Activated T-helper 2 cell treated with anti-CD3 and anti-CD28 coated beads, Interferon-gamma antibody, Interleukin-2, Interleukin-4, amounts not matched to agents 10 μg/mL and 5 μg/mL and 100 μg/mL, durations not matched to agents 14 hours and 24 hours and 36 hours (primary cell): Measurements from ENCODE around the gene N4BP2. TPM values are rescaled to one million over a fixed set of nuclear protein-coding genes. Genes with fewer than 3 reads are reported as not detected.
A peak's percentile ranks its signal among the peaks of the same experiment; 100 is the strongest.
"Not testable (repeated sequence)": the region's sequence is repeated elsewhere in the genome, so short reads cannot be mapped to it uniquely, and the experiment has no call there.

ENCODE experiments used
- DNase-seq: peaks from one replicate; pipeline ENCODE4 v3.0.0; 2021; ENCODE audit warnings: low spot score
- H3K27ac Mint-ChIP-seq: one replicate; pipeline ENCODE4 v1.8.0; 2021; ENCODE audit warnings: mixed read lengths
- H3K27me3 Mint-ChIP-seq: one replicate; pipeline ENCODE4 v1.8.0; 2021; ENCODE audit warnings: low read depth, mixed read lengths
- H3K36me3 Mint-ChIP-seq: one replicate; pipeline ENCODE4 v1.8.0; 2021; ENCODE audit warnings: low read depth, mixed read lengths
- H3K4me1 Mint-ChIP-seq: one replicate; pipeline ENCODE4 v1.8.0; 2021; ENCODE audit warnings: low read depth, mixed read lengths
- H3K4me3 Mint-ChIP-seq: one replicate; pipeline ENCODE4 v1.8.0; 2021; ENCODE audit warnings: low read depth, mild to moderate bottlenecking, moderate library complexity, mixed read lengths
- H3K9me3 Mint-ChIP-seq: one replicate; pipeline ENCODE4 v1.8.0; 2021; ENCODE audit warnings: mixed read lengths
- intact Hi-C: fragments of 100-400 bp; cut with micrococcal nuclease; formaldehyde crosslinking; loops from one replicate; pipeline ENCODE4 v1.15.1; 2023
- total RNA-seq: library from RNA; stranded (reverse); gene quantifications from 2 replicates; pipeline ENCODE4 v1.2.3, GENCODE V29; 2022

The N4BP2 gene
- total RNA-seq, 1 donor from 2014 or later: 23.2 TPM

DNA sequence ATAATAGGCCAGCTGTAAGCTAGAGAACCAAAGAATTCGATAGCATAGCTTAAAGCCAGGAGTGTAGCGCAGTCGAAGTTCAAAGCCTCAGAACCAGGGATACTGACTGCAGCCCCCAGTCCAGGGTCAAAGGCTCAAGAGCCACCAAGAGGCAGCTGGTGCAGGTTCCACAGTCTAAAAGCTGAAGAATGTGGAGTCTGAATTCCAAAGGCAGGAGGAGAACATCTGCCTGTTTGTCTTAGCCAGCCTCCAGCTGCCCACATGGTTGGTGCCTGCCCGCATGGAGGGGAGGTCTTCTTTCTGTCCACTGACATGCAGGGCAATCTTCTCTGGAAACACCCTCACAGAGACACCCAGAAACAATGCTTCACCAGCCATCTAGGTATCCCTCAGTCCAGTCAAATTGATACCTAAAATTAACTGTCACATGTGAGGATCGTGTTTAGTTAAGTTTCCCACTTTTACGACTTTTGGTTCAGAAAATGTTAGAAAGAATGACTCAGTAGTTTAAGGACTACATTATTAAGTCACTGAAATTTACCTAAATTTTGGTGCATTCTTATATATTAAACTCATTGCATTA lies 87.4 kb downstream of the N4BP2 start:
- Mint-ChIP-seq H3K36me3 (peaks cover 65% of the 10 kb centered on the region), H3K4me1 (peaks cover 10% of the 10 kb centered on the region), H3K27me3 (no peaks in the 10 kb centered on the region), H3K9me3 (no peaks in the 10 kb centered on the region), H3K4me3 (no peak overlapping the region), H3K27ac (no peak overlapping the region)
- intact Hi-C loops: no loop called here
- DNase-seq: no peak

DNA sequence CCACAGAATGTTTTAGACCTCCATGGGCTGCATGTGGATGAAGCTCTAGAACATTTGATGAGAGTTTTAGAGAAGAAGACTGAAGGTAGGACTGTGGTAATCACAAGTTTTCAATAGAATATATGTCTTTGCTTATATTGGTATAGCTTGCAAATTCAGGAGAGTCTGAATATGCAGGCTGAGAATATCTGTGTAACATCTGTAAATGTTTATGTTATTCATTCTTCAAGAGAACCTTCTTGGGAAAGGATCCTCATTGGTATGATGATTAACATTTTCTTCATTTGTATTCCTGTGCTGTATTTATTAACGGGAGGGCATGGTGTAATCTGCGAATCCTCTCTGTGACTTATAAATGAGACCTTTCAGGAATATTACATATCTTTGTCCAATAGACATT lies 88.1 kb downstream of the N4BP2 start:
- Mint-ChIP-seq H3K27ac (no peak overlapping the region), H3K9me3 (no peaks in the 10 kb centered on the region), H3K27me3 (no peaks in the 10 kb centered on the region), H3K4me3 (no peak overlapping the region), H3K36me3 (peaks cover 69% of the 10 kb centered on the region), H3K4me1 (peaks cover 10% of the 10 kb centered on the region)
- DNase-seq: no peak
- intact Hi-C loops: no loop called here

DNA sequence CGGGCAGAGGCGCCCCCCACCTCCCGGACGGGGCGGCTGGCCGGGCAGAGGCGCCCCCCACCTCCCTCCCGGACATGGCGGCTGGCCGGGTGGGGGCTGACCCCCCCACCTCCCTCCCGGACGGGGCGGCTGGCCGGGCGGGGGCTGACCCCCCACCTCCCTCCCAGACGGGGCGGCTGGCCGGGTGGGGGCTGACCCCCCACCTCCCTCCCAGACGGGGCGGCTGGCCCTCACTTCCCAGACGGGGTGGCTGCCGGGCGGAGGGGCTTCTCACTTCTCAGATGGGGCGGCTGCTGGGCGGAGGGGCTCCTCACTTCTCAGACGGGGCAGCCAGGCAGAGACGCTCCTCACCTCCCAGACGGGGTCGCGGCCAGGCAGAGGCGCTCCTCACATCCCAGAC lies 90.8 kb downstream of the N4BP2 start:
- H3K4me3 Mint-ChIP-seq, intact Hi-C loops, H3K27me3 Mint-ChIP-seq, H3K27ac Mint-ChIP-seq, DNase-seq: not testable (repeated sequence)
- peaks cover 78% of the 10 kb centered on the region for H3K36me3 Mint-ChIP-seq
- H3K9me3 Mint-ChIP-seq: peaks cover 13% of the 10 kb centered on the region
- peaks cover 14% of the 10 kb centered on the region for H3K4me1 Mint-ChIP-seq

GRCh38 chr4:40149960-40150385 lies 93.3 kb downstream of the N4BP2 start:
- peak; percentile 61 for DNase-seq
- Mint-ChIP-seq H3K4me3 (no peak overlapping the region), H3K9me3 (peaks cover 13% of the 10 kb centered on the region), H3K27ac (peak overlapping the region; percentile 42), H3K4me1 (peaks cover 10% of the 10 kb centered on the region), H3K27me3 (no peaks in the 10 kb centered on the region), H3K36me3 (peaks cover 67% of the 10 kb centered on the region)
- intact Hi-C loops: loop anchor here (1.0 to 5.0 kb wide), 4 partner anchors 47 to 159 kb away; partner anchors contain the start of genes N4BP2 and RHOH

- intact Hi-C loops: loop anchor here (1.0 to 5.0 kb wide), 4 partner anchors 46 to 158 kb away; partner anchors contain the start of genes N4BP2 and RHOH
- no peak for DNase-seq
- no peak overlapping the region for H3K4me3 Mint-ChIP-seq
- H3K4me1 Mint-ChIP-seq: peaks cover 10% of the 10 kb centered on the region
- H3K27ac Mint-ChIP-seq: no peak overlapping the region
- peaks cover 13% of the 10 kb centered on the region for H3K9me3 Mint-ChIP-seq
- no peaks in the 10 kb centered on the region for H3K27me3 Mint-ChIP-seq
- H3K36me3 Mint-ChIP-seq: peaks cover 62% of the 10 kb centered on the region
Observed at GRCh38 chr4:40150932-40151331, 94.3 kb downstream of the N4BP2 start.

GRCh38 chr4:40152637-40153036 lies 96.0 kb downstream of the N4BP2 start:
- intact Hi-C loops: loop anchor here (5.0 kb wide), 2 partner anchors 45 to 90 kb away; partner anchors contain the start of gene RHOH
- DNase-seq: no peak
- no peak overlapping the region for H3K27ac Mint-ChIP-seq
- peaks cover 51% of the 10 kb centered on the region for H3K36me3 Mint-ChIP-seq
- no peak overlapping the region for H3K4me3 Mint-ChIP-seq
- H3K9me3 Mint-ChIP-seq: peaks cover 13% of the 10 kb centered on the region
- H3K4me1 Mint-ChIP-seq: peaks cover 10% of the 10 kb centered on the region
- no peaks in the 10 kb centered on the region for H3K27me3 Mint-ChIP-seq

- H3K27me3 Mint-ChIP-seq: no peaks in the 10 kb centered on the region
- H3K9me3 Mint-ChIP-seq: no peaks in the 10 kb centered on the region
- no peak overlapping the region for H3K4me3 Mint-ChIP-seq
- intact Hi-C loops: no loop called here
- peaks cover 5% of the 10 kb centered on the region for H3K4me1 Mint-ChIP-seq
- no peak for DNase-seq
- H3K27ac Mint-ChIP-seq: no peak overlapping the region
- H3K36me3 Mint-ChIP-seq: peaks cover 40% of the 10 kb centered on the region
Observed at GRCh38 chr4:40157436-40157835, 100.8 kb downstream of the N4BP2 start.

DNA sequence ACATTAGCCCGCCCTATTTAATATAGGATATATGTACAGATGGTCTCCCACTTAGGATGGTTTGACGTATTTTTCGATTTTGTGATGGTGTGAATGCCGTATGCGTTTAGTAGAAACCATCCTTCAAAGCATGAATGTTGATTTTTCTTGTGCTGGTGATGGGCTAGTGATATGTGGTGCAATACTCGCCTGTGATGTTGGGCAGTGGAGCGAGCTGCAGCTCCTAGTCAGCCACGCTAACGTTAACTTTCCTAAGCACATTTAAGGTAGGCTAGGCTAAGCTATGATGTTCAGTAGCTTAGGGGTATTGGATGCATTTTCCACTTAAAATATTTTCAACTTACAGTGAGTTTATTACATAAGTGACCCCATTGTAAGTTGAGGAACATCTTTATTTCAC lies 103.6 kb downstream of the N4BP2 start:
- Mint-ChIP-seq H3K9me3 (no peaks in the 10 kb centered on the region), H3K36me3 (peaks cover 43% of the 10 kb centered on the region), H3K27me3 (no peaks in the 10 kb centered on the region), H3K4me3 (no peak overlapping the region), H3K27ac (no peak overlapping the region), H3K4me1 (peaks cover 2% of the 10 kb centered on the region)
- intact Hi-C loops: no loop called here
- DNase-seq: no peak

DNA sequence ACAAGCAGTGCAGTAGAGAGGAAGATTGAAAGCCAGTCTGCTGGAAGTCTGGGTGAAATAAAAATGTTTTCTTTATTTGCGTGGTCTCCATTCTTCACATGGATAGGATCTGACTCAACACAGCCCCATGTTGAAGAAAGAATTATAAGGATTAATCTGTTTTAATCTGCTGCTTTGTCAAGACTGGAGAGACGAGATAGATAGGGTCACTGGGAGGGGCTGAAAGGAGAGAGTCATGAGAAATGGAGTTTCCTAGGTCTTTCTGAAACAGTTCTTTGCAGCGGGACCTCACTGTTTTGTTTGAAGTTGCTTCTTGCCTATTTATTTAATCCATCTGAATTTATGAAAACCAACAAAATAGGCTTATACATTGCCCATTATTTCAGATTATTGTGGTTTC lies 107.8 kb downstream of the N4BP2 start:
- Mint-ChIP-seq H3K27me3 (no peaks in the 10 kb centered on the region), H3K4me3 (no peak overlapping the region), H3K4me1 (peaks cover 9% of the 10 kb centered on the region), H3K27ac (no peak overlapping the region), H3K9me3 (peaks cover 16% of the 10 kb centered on the region), H3K36me3 (peaks cover 62% of the 10 kb centered on the region)
- intact Hi-C loops: no loop called here
- DNase-seq: no peak

DNA sequence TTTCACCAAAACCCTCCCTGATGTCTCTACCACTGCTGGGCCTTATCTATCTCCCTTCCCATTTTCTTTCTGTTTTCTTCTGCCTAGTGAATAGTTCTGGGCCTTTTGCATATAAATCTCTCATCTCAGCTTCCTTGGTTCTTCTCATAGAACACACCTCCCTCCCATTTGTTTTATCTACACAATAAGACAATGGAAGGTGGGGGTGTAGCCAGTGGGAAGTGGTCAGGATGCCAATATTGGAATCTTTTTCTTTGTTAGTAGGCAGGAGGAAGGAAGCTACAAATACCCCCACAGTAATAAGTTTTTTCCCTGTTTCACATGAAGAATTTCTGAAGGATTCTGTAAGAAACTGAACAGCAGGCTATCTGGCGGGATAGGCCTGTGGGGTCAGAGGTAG lies 109.3 kb downstream of the N4BP2 start:
- Mint-ChIP-seq H3K9me3 (peaks cover 16% of the 10 kb centered on the region), H3K36me3 (peaks cover 57% of the 10 kb centered on the region), H3K27me3 (no peaks in the 10 kb centered on the region), H3K4me1 (peaks cover 7% of the 10 kb centered on the region), H3K27ac (no peak overlapping the region), H3K4me3 (no peak overlapping the region)
- intact Hi-C loops: no loop called here
- no peak for DNase-seq

DNA sequence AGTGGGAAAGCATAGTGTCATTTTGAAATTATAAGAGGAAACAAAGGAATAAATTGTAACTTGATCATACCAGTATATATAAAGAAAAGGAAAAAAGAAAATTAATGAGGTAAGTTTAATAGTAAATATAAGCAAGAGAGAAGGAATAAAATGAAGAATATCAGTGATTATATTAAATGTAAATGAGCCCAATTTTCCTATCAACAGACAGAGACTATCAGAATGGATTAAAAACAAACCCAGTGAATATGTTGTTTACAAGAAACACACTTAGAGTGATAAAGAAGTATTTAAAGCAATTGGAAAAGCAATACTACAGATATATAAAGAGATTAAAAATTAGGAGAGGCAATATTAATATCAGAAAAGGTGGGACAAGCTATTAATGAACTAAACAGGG lies 111.4 kb downstream of the N4BP2 start:
- Mint-ChIP-seq H3K36me3 (peaks cover 46% of the 10 kb centered on the region), H3K9me3 (peaks cover 16% of the 10 kb centered on the region), H3K27me3 (no peaks in the 10 kb centered on the region), H3K27ac (no peak overlapping the region), H3K4me1 (peaks cover 13% of the 10 kb centered on the region), H3K4me3 (no peak overlapping the region)
- no peak for DNase-seq
- intact Hi-C loops: no loop called here

- no peak overlapping the region for H3K4me3 Mint-ChIP-seq
- H3K36me3 Mint-ChIP-seq: peaks cover 33% of the 10 kb centered on the region
- no peak for DNase-seq
- no peaks in the 10 kb centered on the region for H3K27me3 Mint-ChIP-seq
- no peak overlapping the region for H3K27ac Mint-ChIP-seq
- H3K4me1 Mint-ChIP-seq: peaks cover 23% of the 10 kb centered on the region
- H3K9me3 Mint-ChIP-seq: peaks cover 16% of the 10 kb centered on the region
- intact Hi-C loops: no loop called here
Observed at GRCh38 chr4:40170588-40170987, 113.9 kb downstream of the N4BP2 start.

DNA sequence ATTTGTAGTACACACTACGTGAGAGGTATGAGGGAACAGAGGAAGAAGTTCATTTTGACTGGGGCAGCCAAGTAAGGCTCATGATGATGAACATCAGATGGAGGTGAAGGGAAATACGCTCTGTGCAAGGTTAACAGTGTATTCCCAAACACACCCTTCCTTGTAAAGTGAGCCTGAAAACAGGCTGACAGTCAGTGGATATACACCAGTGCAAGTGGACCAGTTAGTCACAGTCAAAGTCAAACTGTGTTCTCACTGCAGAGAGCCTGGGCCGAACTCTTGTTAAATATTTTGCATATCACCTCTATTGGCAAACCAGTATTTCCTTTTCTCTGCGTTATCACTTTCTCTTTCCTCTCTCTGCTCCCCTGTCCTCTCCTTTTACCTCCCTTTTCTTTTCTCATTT lies 116.8 kb downstream of the N4BP2 start:
- H3K27me3 Mint-ChIP-seq: no peaks in the 10 kb centered on the region
- no peak overlapping the region for H3K4me3 Mint-ChIP-seq
- no peak for DNase-seq
- intact Hi-C loops: no loop called here
- peaks cover 13% of the 10 kb centered on the region for H3K36me3 Mint-ChIP-seq
- H3K27ac Mint-ChIP-seq: no peak overlapping the region
- H3K4me1 Mint-ChIP-seq: peaks cover 18% of the 10 kb centered on the region
- no peaks in the 10 kb centered on the region for H3K9me3 Mint-ChIP-seq
